GM18861 (cell line): ENCODE measurements around the gene NFIX.

Experiments
- ATAC-seq: cut with Tn5 transposase; IDR thresholded peaks from one replicate; pipeline ENCODE4 v1.9.1; 2021; ENCODE audit not compliant: unreplicated experiment

Gene NFIX

DNA sequence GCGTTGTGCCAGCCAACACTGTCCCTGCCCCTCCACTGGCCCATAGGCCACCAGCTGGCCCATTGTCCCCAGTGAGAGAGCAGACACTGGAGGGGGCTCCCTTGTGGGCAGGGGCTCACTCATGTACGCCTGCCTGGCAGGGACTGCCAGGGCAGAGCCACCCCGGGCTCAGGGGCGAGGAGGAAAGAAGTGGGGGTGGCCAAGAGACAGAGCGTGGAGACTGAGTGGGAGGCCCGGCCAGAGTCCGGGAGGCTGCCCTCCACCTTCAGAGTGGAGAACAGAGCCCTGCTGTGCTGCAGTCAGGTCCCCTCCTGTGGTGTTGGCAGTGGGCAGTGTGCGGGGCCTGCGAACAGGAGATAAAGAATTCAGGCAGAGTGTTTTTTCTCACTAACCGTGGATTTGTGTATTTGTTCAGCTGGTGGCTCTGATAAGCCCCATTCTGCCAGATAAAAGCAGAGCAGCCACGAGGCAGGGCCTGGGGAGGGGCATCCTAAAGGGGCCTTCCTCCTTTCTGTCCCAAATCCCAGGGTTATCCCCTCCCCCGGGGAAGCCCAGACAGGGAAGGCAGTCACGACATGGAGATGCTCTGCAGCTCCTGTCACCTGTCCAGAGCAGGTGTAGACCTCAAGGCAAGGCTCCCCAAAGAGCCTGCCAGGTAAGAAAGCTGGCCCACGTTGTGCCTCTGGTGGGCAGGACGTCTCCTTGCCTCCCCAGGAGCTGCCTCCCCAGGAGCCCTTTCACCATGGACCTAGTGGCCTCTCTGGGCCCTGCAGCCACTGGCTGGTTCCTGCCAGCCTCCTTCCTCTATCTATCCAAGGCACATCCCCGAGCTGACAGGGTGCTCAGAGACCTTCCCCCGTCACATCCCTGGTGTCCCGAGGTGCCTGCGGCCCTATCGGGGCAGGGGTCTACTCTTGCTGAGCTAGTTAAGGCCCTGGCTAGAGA, 74.4 kb downstream of the NFIX start:
- no peak for ATAC-seq

DNA sequence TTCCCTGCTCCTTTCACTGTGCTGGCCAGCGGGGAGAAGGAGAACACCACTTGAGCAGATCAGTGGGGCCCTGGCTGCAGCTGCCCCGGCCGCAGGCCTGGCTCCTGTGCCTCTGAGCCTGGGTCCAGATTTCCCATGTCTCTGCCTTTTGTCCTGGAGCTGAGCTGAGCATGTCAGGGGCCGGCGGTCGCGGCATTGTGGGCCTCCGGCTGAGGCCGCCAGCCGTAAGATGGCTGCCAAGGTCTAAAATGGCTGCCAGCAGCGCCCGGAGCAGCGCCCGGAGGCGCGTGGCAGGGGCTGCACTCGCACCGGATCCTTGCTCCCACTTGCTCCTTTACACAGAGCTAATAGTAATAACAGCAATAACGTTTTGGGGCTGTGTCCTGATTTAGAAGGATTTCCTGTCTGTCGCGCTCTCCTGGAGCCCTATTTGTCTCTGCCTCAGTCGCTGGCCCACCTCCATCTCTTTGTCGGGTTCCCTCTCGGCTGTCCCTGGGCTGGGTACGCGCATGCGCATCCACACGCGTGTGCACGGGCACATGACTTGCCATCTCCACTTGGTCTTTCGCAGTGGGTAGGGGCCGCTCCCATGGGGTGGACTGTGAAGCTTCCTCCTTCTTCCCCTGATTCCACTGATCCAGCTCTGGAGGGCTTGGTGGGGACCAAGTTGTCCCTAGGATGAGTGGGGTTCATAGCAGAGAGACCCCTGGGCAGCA, 75.3 kb downstream of the NFIX start:
- no peak for ATAC-seq

DNA sequence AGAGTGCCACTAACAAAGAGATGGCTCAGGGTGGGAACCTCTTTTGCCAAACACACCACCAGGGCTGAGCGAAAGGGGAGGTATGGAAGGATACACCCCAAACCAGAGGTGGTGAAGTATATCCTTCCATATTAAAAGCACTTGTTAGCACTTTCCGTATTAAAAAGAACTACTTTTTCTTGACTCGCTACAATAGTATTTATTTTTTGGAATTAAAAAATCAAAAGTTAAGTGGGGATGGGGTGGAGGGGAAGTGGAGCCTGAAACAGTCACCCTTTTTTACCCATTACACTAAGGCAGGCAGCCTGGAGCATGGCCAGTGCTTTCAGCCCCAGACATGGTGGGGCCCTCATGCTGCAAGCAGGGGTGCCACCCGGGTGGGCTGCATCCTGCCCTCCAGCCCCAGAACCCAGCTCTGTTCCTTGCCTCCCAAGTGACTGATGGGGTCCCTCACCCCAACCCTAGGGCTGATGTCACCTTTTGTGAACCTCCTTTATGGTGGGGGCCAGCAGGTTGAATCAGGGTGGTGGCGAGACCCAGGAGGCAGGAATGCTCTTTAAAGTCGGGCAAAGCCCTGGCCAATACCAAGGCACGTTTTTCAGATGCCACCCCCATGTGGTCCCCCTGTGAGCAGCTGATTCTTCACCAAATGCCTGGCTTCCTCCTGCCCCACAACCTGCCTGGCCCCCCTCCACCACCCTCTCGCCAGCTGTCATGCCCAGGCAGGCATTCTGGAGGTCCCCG, 76.3 kb downstream of the NFIX start:
- no peak for ATAC-seq

DNA sequence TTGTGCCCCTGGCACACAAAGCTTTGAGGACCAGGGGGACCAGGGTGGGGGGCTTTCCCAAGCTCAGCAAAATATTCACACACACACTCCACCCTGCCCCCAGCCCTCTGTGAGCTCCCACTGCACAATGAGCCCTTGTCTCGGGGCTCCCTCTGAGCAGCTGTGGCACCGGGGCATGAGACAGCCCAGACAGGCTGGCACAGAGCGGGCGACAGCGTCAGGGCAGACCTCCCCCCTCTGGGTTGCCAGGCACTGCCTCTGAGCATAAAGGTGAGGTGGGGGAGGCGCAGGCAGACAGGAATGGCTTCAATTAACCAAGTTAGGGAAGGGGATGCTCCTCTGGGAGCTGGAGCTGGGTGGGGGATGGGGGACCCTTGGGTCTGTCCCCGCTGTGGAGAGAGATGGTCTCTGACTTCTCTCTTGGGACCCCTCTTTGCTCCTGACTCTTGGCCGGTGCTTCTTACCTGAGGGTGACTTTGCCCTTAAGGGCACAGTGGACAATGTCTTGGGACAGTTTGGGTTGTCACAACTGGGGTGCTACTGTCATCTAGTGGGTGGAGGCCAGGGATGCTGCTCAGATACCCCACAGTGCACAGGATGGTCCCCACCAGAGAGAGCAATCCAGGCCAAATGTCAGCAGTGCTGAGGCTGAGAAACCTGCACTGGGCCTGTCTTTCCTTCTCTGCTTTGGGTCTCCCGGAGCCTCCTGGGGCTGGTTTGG, 77.1 kb downstream of the NFIX start:
- no peak for ATAC-seq

DNA sequence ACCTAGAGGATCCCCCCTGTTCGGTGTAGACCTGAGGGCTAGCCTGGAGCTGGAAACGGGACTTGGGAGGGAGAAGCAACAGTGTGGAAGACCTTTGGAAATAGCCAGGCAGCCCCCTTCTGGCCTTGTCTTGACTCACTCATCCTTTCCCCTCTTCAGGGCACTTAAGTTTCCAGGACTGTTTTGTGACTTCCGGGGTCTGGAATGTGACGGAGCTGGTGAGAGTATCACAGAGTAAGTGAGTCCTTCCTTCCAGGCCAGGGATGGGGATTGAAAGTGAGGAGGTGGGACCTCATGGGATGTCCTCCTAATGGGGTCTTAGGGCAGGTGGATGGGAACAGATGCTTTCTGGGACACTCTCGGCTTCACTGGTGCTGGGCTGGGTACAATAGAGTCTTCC, 78.0 kb downstream of the NFIX start:
- ATAC-seq: no peak

DNA sequence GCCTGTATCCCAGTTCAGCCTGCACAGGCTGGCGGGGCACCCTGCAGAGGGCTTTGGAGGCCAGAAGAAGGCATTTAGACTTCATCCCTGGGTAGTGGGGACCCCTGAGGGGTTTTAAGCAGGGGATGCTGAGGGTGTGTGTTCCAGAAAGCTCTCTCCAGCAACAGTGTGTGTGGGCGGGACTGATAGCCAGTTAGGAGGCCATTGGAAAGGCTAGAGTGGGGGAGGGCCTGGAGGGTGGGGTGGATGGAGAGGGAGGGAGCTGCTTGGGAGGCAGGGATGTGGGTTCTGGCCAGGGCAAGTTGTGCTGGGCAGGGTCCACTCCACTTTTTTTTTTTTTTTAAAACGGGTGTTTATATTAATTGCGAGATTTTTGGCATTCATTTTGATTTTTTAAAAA, 79.1 kb downstream of the NFIX start:
- no peak for ATAC-seq

DNA sequence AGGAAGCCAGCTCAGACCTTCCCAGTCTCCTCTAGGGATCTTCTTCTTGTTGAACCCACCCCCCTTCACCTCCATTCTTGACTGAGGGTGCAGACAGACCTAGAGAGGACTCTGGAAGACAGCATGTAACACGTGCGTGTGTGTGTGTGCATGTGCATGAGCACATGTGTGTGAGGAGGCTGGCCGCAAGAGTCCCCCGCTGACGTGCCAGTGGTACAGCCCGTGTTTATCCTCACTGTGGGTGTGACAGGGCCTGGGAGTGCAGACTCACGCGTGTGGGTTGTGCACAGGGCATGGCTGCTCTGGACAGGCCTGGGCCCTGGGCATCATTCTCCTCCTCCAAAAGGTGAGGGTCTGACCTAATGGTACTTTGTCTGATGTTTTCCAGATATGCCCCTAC, 81.0 kb downstream of the NFIX start:
- no peak for ATAC-seq

DNA sequence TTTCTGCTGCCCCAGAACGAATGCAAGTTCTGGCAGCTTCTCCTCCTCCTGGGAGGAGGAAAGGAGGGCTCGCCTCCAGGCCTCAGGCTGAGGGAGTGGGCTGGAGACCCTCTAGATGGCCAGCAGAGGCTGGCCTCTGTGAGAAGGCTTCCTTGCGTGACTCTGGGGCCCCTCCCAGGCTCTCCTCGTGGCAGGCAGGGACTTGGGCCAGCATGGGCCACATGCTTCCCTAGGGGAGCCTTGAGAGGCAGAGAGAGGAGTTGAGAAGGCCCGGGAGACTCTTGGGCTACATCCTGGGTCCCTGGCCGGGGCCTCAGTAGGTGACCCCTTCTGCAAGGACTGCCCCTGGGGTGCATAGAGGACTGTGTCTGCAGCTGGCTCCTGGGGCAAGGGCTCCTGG, 81.5 kb downstream of the NFIX start:
- no peak for ATAC-seq

DNA sequence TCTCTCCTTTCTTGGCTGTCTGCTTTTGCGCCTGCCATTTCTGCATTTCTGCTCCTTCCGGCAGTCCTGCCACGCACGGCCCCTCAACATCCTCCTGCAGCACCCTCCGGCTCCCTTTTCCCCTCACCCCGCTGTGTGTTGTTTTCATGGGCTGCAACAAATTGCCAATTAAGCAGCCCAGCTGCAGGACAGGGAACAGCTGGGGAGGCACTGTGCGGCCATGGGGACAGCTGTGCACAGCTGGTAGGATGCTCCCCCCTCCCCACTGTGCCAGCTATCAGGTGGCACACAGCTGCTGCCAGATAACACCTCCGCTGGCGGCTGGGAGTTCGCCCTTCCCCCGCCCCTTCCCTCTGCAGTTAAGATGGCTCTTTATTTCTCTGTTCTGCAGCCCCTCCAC, 82.0 kb downstream of the NFIX start:
- ATAC-seq: no peak

DNA sequence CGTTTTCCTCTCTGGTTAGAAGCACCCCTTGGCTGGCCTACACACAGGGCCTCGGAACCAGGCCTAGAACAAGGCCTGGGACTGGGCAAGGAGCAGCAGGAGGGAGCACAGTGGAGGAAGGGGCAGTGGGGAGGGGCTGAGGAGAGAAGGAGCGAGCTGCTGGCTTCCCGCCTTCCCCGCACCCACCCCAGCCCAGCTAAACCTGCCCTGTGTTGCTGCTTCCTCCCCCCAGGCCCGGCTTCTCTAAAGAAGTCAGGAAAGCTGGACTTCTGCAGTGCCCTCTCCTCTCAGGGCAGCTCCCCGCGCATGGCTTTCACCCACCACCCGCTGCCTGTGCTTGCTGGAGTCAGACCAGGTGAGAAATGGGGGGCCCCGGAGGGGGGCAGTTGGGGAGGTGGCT, 83.1 kb downstream of the NFIX start:
- ATAC-seq: no peak

DNA sequence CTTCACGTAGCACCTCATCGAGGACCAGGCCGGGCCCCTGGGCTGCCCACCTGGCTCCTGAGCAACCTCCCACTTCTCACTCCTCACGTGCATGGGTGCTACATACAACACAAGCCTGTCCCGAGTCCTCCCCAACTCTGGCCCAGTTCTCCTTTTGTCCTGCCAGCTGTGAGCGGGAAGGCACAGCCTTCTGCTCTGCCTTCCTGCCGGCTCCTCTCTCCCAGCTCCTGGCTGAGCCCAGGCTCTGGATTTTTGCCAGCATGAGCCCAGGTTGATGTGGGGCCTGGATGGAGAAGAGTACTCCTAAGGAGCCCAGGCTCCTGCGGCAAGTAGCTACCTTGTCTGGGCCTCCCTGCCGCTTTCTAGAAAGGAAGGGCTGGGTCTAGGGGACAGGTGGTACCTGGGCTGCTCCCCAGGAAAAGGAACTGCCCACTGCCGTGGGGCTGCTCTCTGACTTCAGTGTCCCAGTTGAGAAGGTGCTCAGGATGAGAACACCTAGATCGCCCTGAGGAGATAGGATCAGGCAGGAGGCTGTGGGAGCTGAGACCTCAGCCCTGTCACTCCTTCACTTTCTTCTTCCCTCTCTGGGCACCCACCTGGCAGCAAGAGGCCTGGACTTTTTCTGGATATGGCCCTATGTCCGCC, 83.7 kb downstream of the NFIX start:
- ATAC-seq: no peak

DNA sequence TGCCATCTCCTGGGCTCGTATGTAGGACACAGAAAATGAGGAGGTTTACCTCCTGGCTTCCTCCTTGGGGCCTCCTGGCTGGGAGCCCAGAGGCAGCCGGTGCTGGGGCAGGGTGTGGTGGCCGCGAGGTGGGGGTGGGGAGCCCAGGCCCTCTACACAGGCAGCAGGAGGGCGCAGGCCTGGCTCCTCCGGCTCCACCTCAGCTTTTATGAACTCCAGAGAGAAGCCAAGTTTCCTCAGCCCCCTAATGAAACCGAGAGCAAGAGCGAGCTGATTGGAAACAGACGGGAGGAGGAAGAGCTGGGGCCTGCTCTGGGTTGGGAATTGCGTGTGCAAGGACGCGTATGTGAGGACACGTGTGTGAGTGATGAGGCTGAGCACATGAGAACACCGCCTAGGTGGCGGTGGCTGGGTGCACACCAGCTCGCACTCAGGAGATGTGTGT, 84.3 kb downstream of the NFIX start:
- ATAC-seq: no peak

DNA sequence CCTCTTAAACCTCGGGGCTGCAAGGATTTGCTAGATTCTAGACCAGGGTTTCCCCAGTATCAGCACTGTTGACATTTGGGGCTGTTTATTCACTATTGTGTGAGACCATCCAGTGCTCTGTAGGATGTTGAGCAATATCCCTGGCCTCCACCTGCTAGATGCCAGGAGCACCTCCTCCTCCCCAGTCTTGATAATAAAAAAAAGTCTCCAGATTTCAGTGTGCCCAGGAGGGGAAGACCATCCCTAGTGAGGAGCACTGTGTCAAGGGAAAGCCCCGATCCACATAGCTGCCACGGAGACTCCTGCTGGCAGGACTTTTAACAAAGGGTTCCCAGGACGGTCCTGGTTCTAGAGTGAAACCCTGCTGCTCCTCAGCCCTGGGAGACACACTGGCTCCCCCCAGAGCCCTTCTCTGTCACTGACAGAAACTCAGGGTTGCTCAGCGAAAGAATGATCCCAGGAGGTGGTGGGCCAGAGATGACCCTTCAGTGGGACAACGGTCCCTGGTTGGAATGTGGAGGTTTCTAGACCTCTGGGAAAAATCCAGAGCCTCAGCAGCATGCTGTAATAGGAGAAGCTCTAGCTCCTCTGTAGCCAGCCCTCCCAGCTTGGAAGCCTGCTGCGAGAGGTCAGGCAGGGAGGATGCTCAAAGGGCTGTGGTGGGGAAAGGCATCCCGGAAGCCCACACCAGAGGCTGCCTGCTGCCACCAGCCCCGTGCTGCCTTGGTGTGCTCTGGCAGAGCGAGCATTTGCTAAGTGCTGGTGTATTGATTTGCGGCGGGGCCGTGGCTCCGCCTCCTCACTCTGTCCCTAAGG, 87.1 kb downstream of the NFIX start:
- ATAC-seq: no peak

DNA sequence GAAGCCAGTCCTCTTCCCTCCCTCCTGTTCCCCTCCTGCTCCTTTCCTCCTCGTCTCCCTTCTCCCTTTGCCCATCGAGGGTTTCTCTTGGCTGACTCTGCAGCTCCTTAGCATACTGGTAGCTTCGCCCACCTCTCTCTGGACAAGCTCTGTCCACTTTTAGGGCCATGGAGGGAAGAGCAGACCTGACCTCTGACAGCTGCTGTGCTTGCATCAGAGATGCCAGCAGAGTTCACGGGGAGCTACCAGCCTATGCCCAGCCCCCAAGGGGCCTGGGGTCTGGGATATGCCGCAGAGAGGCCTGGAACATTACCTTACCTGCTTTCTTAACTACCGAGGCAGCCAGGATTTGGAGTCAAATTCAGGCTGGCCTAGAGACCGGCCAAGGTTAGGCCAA, 87.7 kb downstream of the NFIX start:
- ATAC-seq: no peak

DNA sequence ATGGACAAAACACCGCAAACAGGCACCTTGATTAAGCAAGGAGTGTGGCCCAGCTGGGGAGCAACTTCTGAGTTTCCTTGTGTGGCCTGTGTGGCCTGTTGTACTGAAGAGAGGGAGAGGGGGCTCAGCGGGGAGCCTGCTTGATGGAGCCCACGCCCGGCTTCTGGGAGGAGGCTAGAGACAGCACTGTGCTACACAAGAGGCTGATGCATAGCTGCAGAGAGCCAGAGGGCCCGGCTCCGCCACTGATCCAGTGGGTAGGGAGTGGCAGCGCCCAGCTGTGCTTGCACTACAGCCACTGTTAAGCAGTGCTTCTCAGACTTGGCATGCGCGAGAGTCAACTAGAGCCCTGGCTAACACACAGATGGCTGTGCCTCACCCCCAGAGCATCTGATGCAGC, 88.4 kb downstream of the NFIX start:
- no peak for ATAC-seq

DNA sequence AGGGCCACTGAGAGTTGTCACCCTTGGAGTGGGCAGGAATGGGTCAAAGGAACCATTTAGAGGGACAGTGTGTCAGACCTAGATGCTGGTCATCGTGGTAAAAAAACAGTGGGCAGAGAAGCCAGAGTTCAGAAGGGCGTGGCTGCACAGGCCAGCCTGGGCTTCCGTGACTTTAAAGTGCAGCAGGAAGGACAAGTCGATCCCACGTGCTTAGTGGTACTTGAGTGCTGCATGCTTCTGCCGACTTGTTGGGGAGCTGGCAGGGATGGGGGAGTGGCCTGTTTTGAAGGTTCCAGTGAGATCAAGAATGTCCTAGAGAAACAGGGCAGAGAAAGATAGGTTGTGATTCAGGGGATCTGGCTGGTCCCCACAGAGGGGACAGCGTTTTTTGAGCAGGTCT, 90.4 kb downstream of the NFIX start:
- no peak for ATAC-seq

DNA sequence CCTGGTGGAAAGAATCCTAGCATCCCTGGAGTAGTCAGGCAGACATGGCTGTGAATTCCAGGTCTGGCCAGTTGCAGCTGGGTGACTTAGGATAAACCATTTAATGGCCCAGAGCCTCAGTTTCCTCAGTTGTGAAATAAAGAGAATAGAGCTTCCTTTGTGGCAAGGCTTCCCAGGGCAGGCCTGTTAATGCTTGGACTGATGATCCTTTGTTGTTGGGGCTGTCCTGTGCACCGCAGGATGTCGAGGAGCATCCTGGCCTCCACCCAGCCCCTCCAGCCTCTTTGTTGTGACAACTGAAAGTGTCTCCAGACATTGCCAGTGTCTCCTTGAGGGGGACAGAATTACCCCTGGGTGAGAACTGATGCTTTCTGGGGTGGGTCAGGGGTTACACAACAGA, 91.1 kb downstream of the NFIX start:
- no peak for ATAC-seq

DNA sequence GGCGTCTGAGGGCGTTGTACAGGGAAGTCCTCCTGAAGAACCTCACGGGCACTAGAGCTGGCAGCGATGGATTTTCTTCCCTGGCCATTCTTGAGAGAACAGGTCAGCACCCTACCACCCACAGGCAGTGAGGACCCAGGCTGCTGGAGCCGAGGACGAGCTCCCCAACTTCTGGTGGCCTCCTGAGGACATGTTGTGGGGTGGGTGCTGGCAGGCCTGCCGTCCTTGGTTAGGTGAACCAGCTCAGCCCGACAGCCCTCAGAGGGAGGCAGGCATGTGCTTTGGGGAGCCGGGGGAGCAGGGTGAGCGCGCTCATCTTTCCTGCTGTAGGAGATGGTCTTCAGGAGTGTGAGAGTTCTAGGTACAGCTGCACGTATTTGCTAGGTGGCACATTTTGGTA, 92.0 kb downstream of the NFIX start:
- no peak for ATAC-seq

DNA sequence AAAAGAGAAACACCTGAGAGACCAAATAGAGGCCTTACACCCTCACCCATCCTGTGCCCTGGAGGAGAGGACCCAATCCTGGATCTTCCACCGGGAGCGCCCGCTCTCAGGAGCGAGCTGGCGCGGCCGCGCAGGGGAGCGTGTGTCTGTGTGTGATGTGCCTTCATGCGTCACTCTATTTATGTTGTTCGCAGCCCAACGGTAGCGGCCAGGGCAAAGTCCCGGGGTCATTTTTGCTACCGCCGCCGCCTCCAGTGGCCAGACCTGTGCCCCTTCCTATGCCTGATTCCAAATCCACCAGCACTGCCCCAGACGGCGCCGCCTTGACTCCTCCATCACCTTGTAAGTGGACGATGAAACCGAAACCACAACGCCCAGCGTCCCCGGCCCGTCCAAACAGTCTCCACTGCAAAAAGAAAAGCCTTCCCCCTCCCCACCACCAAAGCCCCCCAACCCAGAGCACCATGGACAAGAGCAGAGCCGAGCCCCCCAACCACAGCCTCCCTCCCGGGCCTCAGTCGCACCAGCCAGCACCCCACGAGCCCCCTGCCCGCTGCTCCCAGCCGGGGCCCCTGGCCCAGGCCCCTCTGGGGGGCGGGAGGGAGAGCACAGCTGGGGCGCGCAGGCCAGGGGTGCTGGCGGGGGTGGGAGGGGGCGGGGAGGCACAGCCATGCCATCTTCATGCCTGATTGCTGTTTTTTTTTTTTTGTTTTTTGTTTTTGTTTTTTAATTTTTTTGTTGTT, 92.7 kb downstream of the NFIX start:
- ATAC-seq: no peak
